Transverse colon (tissue), 4 donors: ENCODE data around the gene CCT8. TPM values are rescaled to one million over a fixed set of nuclear protein-coding genes. Genes with fewer than 3 reads are reported as not detected.

ENCODE experiments used
- DNase-seq: peaks from one replicate; pipeline ENCODE4 v3.0.0-alpha.2; 2019
- H3K27ac ChIP-seq, 4 donors: fragments of 200-600 bp; sonication (generic); 2 replicates each; pipeline ENCODE4 v1.5.1; 2016 to 2018; ENCODE audit warnings: inconsistent platforms in 4 of 4
- H3K27me3 ChIP-seq: fragments of 200-600 bp; sonication (generic); 2 replicates; pipeline ENCODE4 v1.5.1; 2017; ENCODE audit warnings: inconsistent platforms
- H3K36me3 ChIP-seq, 4 donors: fragments of 200-600 bp; sonication (generic); 2 replicates each; pipeline ENCODE4 v1.5.1; 2017 to 2019; ENCODE audit warnings: inconsistent platforms in 4 of 4
- H3K4me1 ChIP-seq, 4 donors: fragments of 200-600 bp; sonication (generic); 2 replicates each; pipeline ENCODE4 v1.5.1; 2017 to 2020; ENCODE audit warnings: inconsistent platforms in 4 of 4
- H3K4me3 ChIP-seq, 4 donors: fragments of 200-600 bp; sonication (generic); 1 replicate in 1 of 4; 2 replicates in 3 of 4; pipeline versions ENCODE4 v1.5.1 to v1.6.1; 2017 to 2019; ENCODE audit warnings: inconsistent platforms in 4 of 4
- H3K9me3 ChIP-seq, 2 donors: fragments of 200-600 bp; sonication (generic); 2 replicates each; pipeline ENCODE4 v1.5.1; 2017 to 2019; ENCODE audit warnings: inconsistent platforms in 2 of 2
- CTCF ChIP-seq, 5 experiments: fragments of 200-600 bp in 3 of 5; fragments of 450-650 bp in 2 of 5; sonication (generic) in 3 of 5; IDR thresholded peaks; 1 replicate in 2 of 5; 2 replicates in 3 of 5; pipeline ENCODE4 v1.5.1; 2016 to 2017; ENCODE audit warnings: antibody characterized with exemption in 5 of 5, inconsistent platforms in 3 of 5, mild to moderate bottlenecking in 2 of 5, moderate library complexity in 1 of 5
- EP300 ChIP-seq: sonication (generic); formaldehyde crosslinking; IDR thresholded peaks from one replicate; pipeline ENCODE4 v1.6.1; 2017; ENCODE audit warnings: antibody characterized with exemption, low read depth
- POLR2A ChIP-seq: fragments of 450-650 bp; IDR thresholded peaks from one replicate; pipeline ENCODE4 v1.6.1; 2016; ENCODE audit warnings: antibody characterized with exemption, mild to moderate bottlenecking, moderate library complexity
- POLR2AphosphoS5 ChIP-seq, 3 donors: sonication (generic); formaldehyde crosslinking; IDR thresholded peaks; one replicate each; pipeline ENCODE4 v1.6.1; 2016; ENCODE audit warnings: antibody characterized with exemption in 3 of 3
- WGBS, 2 donors: methylation state at CpG; one replicate each; pipeline ENCODE4 v1.1.5; 2018; ENCODE audit warnings: low coverage in 1 of 2; 5-methylcytosine and 5-hydroxymethylcytosine counted together
- in situ Hi-C, 4 donors: fragments of 200-750 bp; cut with MboI; loops; one replicate each; pipeline versions ENCODE4 v1.15.0 to v1.15.1; 2017; ENCODE audit warnings: low sequenced_read_pairs in 3 of 4, low pct_ligation_motif_present in 1 of 4, low pct_unique_long_range_greater_than_20kb in 1 of 4
- intact Hi-C: fragments of 100-400 bp; cut with DNase I; formaldehyde crosslinking; loops from one replicate; pipeline ENCODE4 v1.15.1; 2023; ENCODE audit warnings: low total_unique reads
- total RNA-seq, 4 donors: library from RNA; depleted of rRNA; stranded (reverse); fragments of >200 nt; gene quantifications; one replicate each; pipeline ENCODE4 v1.1.0, GENCODE V29; 2016

CCT8 gene
- total RNA-seq, 4 donors from 2014 or later: 44.1 to 106 (median 63.4) TPM

GRCh38 chr21:29074783-29075182, 1.3 kb upstream of the CCT8 start:
- Histone ChIP-seq H3K27me3 (no peaks in the 10 kb centered on the region), H3K4me1 (peaks cover 18 to 48% (median 24%) of the 10 kb centered on the region in 4 donors), H3K36me3 (no peaks in the 10 kb centered on the region), H3K4me3 (no peak overlapping the region), H3K9me3 (no peaks in the 10 kb centered on the region), H3K27ac (peak overlapping the region in 1 of 4 donors; percentile 92)
- 95 to 100% methylated on average over 4 of the region's 4 CpGs for WGBS, 2 donors
- intact Hi-C loops (no loop called here), in situ Hi-C loops (no loop called here)
- no peak for DNase-seq
- TF ChIP-seq POLR2AphosphoS5 (IDR thresholded peaks at IDR 0.05) (no peak), EP300 (no peak), CTCF (IDR thresholded peaks at IDR 0.05) (no peak), POLR2A (no peak)

GRCh38 chr21:29074007-29074376, 544 bp upstream of the CCT8 start:
- Histone ChIP-seq H3K27ac (peak overlapping the region; percentile 88 to 95 (median 92)), H3K36me3 (peaks cover 0 to 7% (median 3%) of the 10 kb centered on the region in 4 donors), H3K4me3 (peak overlapping the region; percentile 35 to 92 (median 90)), H3K27me3 (no peaks in the 10 kb centered on the region), H3K4me1 (peaks cover 18 to 40% (median 24%) of the 10 kb centered on the region in 4 donors), H3K9me3 (no peaks in the 10 kb centered on the region)
- DNase-seq: no peak
- no peak for TF ChIP-seq EP300
- no peak for TF ChIP-seq CTCF (IDR thresholded peaks at IDR 0.05)
- no peak for TF ChIP-seq POLR2A
- no peak for TF ChIP-seq POLR2AphosphoS5 (IDR thresholded peaks at IDR 0.05)
- intact Hi-C loops (no loop called here), in situ Hi-C loops (no loop called here)
- 6 to 12% methylated on average over 8 to 9 of the region's 9 CpGs for WGBS, 2 donors

GRCh38 chr21:29072873-29073221, 601 bp downstream of the CCT8 start:
- intact Hi-C loops: no loop called here
- 0 to 1% methylated on average over 13 of the region's 13 CpGs for WGBS, 2 donors

GRCh38 chr21:29064850-29065481, 8.5 kb downstream of the CCT8 start:
- peaks cover 0 to 87% (median 41%) of the 10 kb centered on the region in 4 donors for H3K36me3 ChIP-seq
- no peaks in the 10 kb centered on the region for H3K9me3 ChIP-seq
- in situ Hi-C loops: no loop called here
- DNase-seq: no peak
- no peaks in the 10 kb centered on the region for H3K4me1 ChIP-seq
- no peak overlapping the region for H3K4me3 ChIP-seq
- no peak for TF ChIP-seq POLR2A
- TF ChIP-seq POLR2AphosphoS5 (IDR thresholded peaks at IDR 0.05): no peak
- no peak for TF ChIP-seq CTCF (IDR thresholded peaks at IDR 0.05)
- no peak for TF ChIP-seq EP300
- intact Hi-C loops: no loop called here
- no peaks in the 10 kb centered on the region for H3K27me3 ChIP-seq
- 76 to 93% methylated on average over 3 of the region's 3 CpGs for WGBS, 2 donors
- H3K27ac ChIP-seq: no peak overlapping the region

More at GRCh38 chr21:29072873-29073221, 601 bp downstream of the CCT8 start:
- Histone ChIP-seq H3K9me3 (no peaks in the 10 kb centered on the region), H3K27me3 (no peaks in the 10 kb centered on the region), H3K27ac (peak overlapping the region; percentile 88 to 95 (median 92)), H3K4me3 (peak overlapping the region; percentile 48 to 92 (median 90)), H3K4me1 (peaks cover 18 to 37% (median 24%) of the 10 kb centered on the region in 4 donors), H3K36me3 (peaks cover 0 to 19% (median 8%) of the 10 kb centered on the region in 4 donors)
- in situ Hi-C loops: no loop called here
- TF ChIP-seq CTCF (IDR thresholded peaks at IDR 0.05) (no peak), POLR2AphosphoS5 (IDR thresholded peaks at IDR 0.05) (no peak), POLR2A (no peak), EP300 (no peak)
- no peak for DNase-seq
